ENCODE measurements around the gene LIPC. TPM values are rescaled to one million over a fixed set of nuclear protein-coding genes. Genes with fewer than 3 reads are reported as not detected.

The LIPC gene
- total and polyA plus RNA-seq, 10 of the 15 experiments (the other 5 are each of a cell fraction or from before 2014, with no cell fraction given): 0.06 to 0.31 (median 0.16) TPM; not detected in 1

- FAIRE-seq: no peak
- Histone ChIP-seq H3K4me2 (ENCODE audit: control insufficient read depth, insufficient read depth) (no peak overlapping the region), H3K27me3 (replicated peaks in 1 of 2; ENCODE audit: control insufficient read depth in 2 of 2, insufficient read depth in 2 of 2, low read length in 1 of 2) (no peaks in the 10 kb centered on the region), H3K27ac (ENCODE audit: control insufficient read depth, insufficient read depth) (no peak overlapping the region), H2AFZ (ENCODE audit: control insufficient read depth, low read depth, low read length) (no peak overlapping the region), H3K4me1 (ENCODE audit: control insufficient read depth, insufficient read depth, low read length) (no peaks in the 10 kb centered on the region), H4K20me1 (ENCODE audit: control insufficient read depth, insufficient read depth) (no peaks in the 10 kb centered on the region), H3K4me3 (no peak overlapping the region), H3K9me3 (replicated peaks; ENCODE audit: control insufficient read depth, insufficient read depth, low read length) (no peaks in the 10 kb centered on the region), H3K36me3 (ENCODE audit: control insufficient read depth in 2 of 2, insufficient read depth in 2 of 2, low read length in 1 of 2) (no peaks in the 10 kb centered on the region), H3K9ac (ENCODE audit: control insufficient read depth, insufficient read depth, low read length) (no peak overlapping the region), H3K79me2 (ENCODE audit: control insufficient read depth, insufficient read depth, low read length) (no peaks in the 10 kb centered on the region)
- 53% methylated on average over 3 of the region's 3 CpGs for WGBS (ENCODE audit: insufficient coverage, insufficient replicate concordance, low lambda C conversion rate, missing lambda C conversion rate)
- CTCF ChIA-PET: no interaction called here
- SMC1A ChIA-PET (ENCODE audit: uncharacterized antibody, unreplicated experiment): no interaction called here
- intact Hi-C loops (cut with micrococcal nuclease; ENCODE audit: unreplicated experiment) (no loop called here), in situ Hi-C loops (cut with MboI) (no loop called here)
- TF ChIP-seq POLR2AphosphoS2 (IDR thresholded peaks at IDR 0.05; ENCODE audit: low read depth, low read length) (no peak), SMC3 (IDR thresholded peaks at IDR 0.05; ENCODE audit: borderline replicate concordance, low read length) (no peak), BCL3 (IDR thresholded peaks at IDR 0.05; ENCODE audit: borderline replicate concordance, insufficient read depth, low read depth, low read length, poor library complexity, severe bottlenecking) (no peak), NRF1 (conservative IDR thresholded peaks at IDR 0.05; ENCODE audit: low read depth, low read length) (no peak), ZNF687 (IDR thresholded peaks at IDR 0.05) (no peak), TAF1 (IDR thresholded peaks at IDR 0.05; ENCODE audit: borderline replicate concordance, low read depth, low read length) (no peak)
- ATAC-seq: no peak
- BruUV-seq (replicated peaks): no TSS peak
- POLR2A ChIA-PET: no interaction called here
- no peak for DNase-seq (ENCODE audit: low read depth, low spot score)
- RAD21 ChIA-PET (ENCODE audit: unreplicated experiment): interaction anchor here (1.0 to 1.2 kb wide), 3 partner anchors 28 to 35 kb away, joined by 3 read pairs; no protein-coding TSS in a partner anchor
Observed at GRCh38 chr15:58386641-58387040, 45.1 kb upstream of the LIPC start.

Measured in GM12878 (cell line).